K562 (cell line): ENCODE results near the gene IGF2R. TPM values are rescaled to one million over a fixed set of nuclear protein-coding genes. Genes with fewer than 3 reads are reported as not detected.

Experiments used
- C11orf30 ChIP-seq: fragments of 450-650 bp; IDR thresholded peaks from 2 replicates; pipeline ENCODE4 v1.6.1; 2016; ENCODE audit warnings: low read depth, mild to moderate bottlenecking
- EHMT2 ChIP-seq: fragments of 450-650 bp; IDR thresholded peaks from 2 replicates; pipeline ENCODE4 v1.6.1; 2018; ENCODE audit warnings: antibody characterized with exemption
- EWSR1 ChIP-seq: fragments of 450-650 bp; IDR thresholded peaks from 2 replicates; pipeline ENCODE4 v1.6.1; 2018; ENCODE audit warnings: borderline replicate concordance, mild to moderate bottlenecking, low read depth, moderate library complexity; ENCODE audit not compliant: partially characterized antibody
- JUNB ChIP-seq: fragments of 450-650 bp; formaldehyde crosslinking; conservative IDR thresholded peaks from 2 replicates; pipeline ENCODE4 v1.4.0; 2020; ENCODE audit warnings: mild to moderate bottlenecking
- L3MBTL2 ChIP-seq: fragments of 450-650 bp; IDR thresholded peaks from 2 replicates; pipeline ENCODE4 v1.6.1; 2016; ENCODE audit warnings: mild to moderate bottlenecking, moderate library complexity
- MAFF ChIP-seq: IDR thresholded peaks from 2 replicates; pipeline ENCODE4 v1.6.1; 2012; ENCODE audit warnings: low read length, improper control_type of control experiment
- MAFG ChIP-seq: fragments of 450-650 bp; conservative IDR thresholded peaks from 2 replicates; pipeline ENCODE4 v1.6.1; 2016; ENCODE audit warnings: missing genetic modification characterization, missing compliant biosample characterization
- MYC ChIP-seq, 2 experiments: fragments of 250-450 bp in 1 of 2; sonication (Bioruptor Pico) in 1 of 2; IDR thresholded peaks; 2 replicates each; pipeline versions ENCODE4 v1.5.1 to v1.6.1; 2012 to 2021; ENCODE audit warnings: low read depth in 2 of 2, borderline replicate concordance in 1 of 2, improper control_type of control experiment in 1 of 2, low read length in 1 of 2, mild to moderate bottlenecking in 1 of 2, moderate library complexity in 1 of 2
- NBN ChIP-seq: fragments of 450-650 bp; IDR thresholded peaks from 2 replicates; pipeline ENCODE4 v1.6.1; 2016; ENCODE audit warnings: low read depth, mild to moderate bottlenecking
- NEUROD1 ChIP-seq: fragments of 150-350 bp; IDR thresholded peaks from 2 replicates; pipeline ENCODE4 v1.6.1; 2014; ENCODE audit warnings: borderline replicate concordance, low read length, low read depth; ENCODE audit not compliant: partially characterized antibody
- NR2C2 ChIP-seq, 2 experiments: fragments of 200-800 bp in 1 of 2; sonication (Bioruptor generic) in 1 of 2; sonication (generic) in 1 of 2; formaldehyde crosslinking in 1 of 2; IDR thresholded peaks; 2 replicates each; pipeline versions ENCODE4 v1.6.1 to v1.8.0; 2016 to 2022; ENCODE audit warnings: mild to moderate bottlenecking in 1 of 2, missing compliant biosample characterization in 1 of 2, missing genetic modification characterization in 1 of 2, missing genetic modification reagents in 1 of 2
- PHF8 ChIP-seq: fragments of 200-600 bp; sonication (generic); IDR thresholded peaks from 2 replicates; pipeline ENCODE4 v1.6.1; 2012; ENCODE audit warnings: mixed run types, mild to moderate bottlenecking, inconsistent platforms, low read length, moderate library complexity, borderline replicate concordance
- RFX7 ChIP-seq: fragments of 250-450 bp; sonication (Bioruptor Pico); IDR thresholded peaks from 2 replicates; pipeline ENCODE4 v1.5.1; 2021; ENCODE audit warnings: mild to moderate bottlenecking
- RUNX1 ChIP-seq: sonication (generic); IDR thresholded peaks from 2 replicates; pipeline ENCODE4 v1.6.1; 2016; ENCODE audit warnings: antibody characterized with exemption, low read depth
- SMARCB1 ChIP-seq: IDR thresholded peaks from 2 replicates; pipeline ENCODE4 v1.6.1; 2011; ENCODE audit warnings: improper control_type of control experiment, low read depth; ENCODE audit not compliant: insufficient read length
- TFE3 ChIP-seq: fragments of 450-650 bp; formaldehyde crosslinking; IDR thresholded peaks from 2 replicates; pipeline ENCODE4 v1.4.0; 2020; ENCODE audit warnings: mild to moderate bottlenecking, mixed read lengths
- ZBTB2 ChIP-seq: fragments of 450-650 bp; IDR thresholded peaks from 2 replicates; pipeline ENCODE4 v1.6.1; 2016; ENCODE audit warnings: antibody characterized with exemption
- ZNF316 ChIP-seq: fragments of 450-650 bp; IDR thresholded peaks from 2 replicates; pipeline ENCODE4 v1.6.1; 2016
- ZNF384 ChIP-seq: IDR thresholded peaks from 2 replicates; pipeline ENCODE4 v1.6.1; 2012; ENCODE audit warnings: low read depth, low read length, improper control_type of control experiment
- ZNF699 ChIP-seq: fragments of 250-450 bp; sonication (Bioruptor Pico); IDR thresholded peaks from 2 replicates; pipeline ENCODE4 v1.8.0; 2021; ENCODE audit warnings: mild to moderate bottlenecking, moderate library complexity; ENCODE audit not compliant: insufficient replicate concordance
- ZNF764 ChIP-seq: fragments of 250-450 bp; sonication (Bioruptor Pico); IDR thresholded peaks from 2 replicates; pipeline ENCODE4 v1.4.0; 2020; ENCODE audit warnings: low read depth, mild to moderate bottlenecking, moderate library complexity
- polyA plus RNA-seq, 8 experiments: library from polyadenylated mRNA; depleted of rRNA in 4 of 8; stranded (reverse) in 5 of 8; unstranded in 3 of 8; fragments of >200 nt; fragmentation: Nextera tagmentation in 2 of 8; fragmentation: Illumina TruSeq in 1 of 8; extraction: Ambion mirVana in 2 of 8; extraction: Trizol in 1 of 8; gene quantifications; 2 replicates each; pipeline versions ENCODE4 v1.2.1 to v1.2.3, GENCODE V29; 2011 to 2014; ENCODE audit warnings: inconsistent platforms in 1 of 8, missing spikeins in 1 of 8
- total RNA-seq, 7 experiments: library from RNA; depleted of rRNA in 6 of 7; stranded (reverse); fragments of >200 nt in 6 of 7; fragmentation: Illumina TruSeq in 2 of 7; extraction: Trizol in 2 of 7; gene quantifications; 2 replicates each; pipeline versions ENCODE4 v1.2.1 to v1.2.3, GENCODE V29; 2011 to 2021; ENCODE audit warnings: low replicate concordance in 1 of 7
- TF ChIP-seq, protein P1 (sequence below): sonication (generic); IDR thresholded peaks from 2 replicates; pipeline ENCODE4 v1.6.1; 2016
- TF ChIP-seq, protein P2 (sequence below): sonication (generic); formaldehyde crosslinking; IDR thresholded peaks from 2 replicates; pipeline ENCODE4 v1.9.0; 2022; ENCODE audit warnings: mild to moderate bottlenecking, missing genetic modification reagents
- TF ChIP-seq, protein P3 (sequence below): IDR thresholded peaks from 2 replicates; pipeline ENCODE4 v1.6.1; 2016; ENCODE audit warnings: missing genetic modification characterization, missing compliant biosample characterization

IGF2R gene
- total and polyA plus RNA-seq, 9 of the 15 experiments (the other 6 are each of a cell fraction or from before 2014, with no cell fraction given) = 3.5 to 92.3 (median 34.5) TPM

DNA sequence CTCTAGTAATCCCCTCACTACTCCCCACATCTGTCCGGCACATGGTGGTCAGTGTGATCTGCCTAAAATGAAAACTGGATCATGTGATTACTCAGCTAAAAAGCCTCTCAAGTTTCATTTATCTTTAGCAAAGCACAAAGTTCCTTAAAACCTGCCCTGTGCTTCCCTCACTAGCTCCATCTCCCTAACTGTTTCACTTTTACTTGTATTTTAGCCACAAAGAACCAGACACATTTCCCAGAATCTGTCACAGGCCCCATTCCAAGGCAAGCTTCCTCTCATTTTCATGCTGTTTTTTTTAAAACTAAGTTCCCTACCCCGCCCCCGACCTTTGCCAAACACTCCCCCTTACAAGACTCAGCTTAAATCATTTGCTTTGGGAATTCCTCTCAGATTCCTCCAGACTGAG is 8.9 kb upstream of the IGF2R start (continued):
- TF ChIP-seq RUNX1 (no peak), TFE3 (CRISPR knock-in tag) (peak; percentile 87), ZNF764 (CRISPR knock-in tag) (no peak), ZNF316 (peak; percentile 95), PHF8 (no peak), MAFG (tag) (peak; percentile 87), EHMT2 (no peak), NR2C2 (CRISPR knock-in tag; IDR thresholded peaks at IDR 0.05) (no peak), NR2C2 (tag; IDR thresholded peaks at IDR 0.05) (0 out of 2 replicates have a peak, but pooled peaks have one; percentile 42), NBN (no peak), JUNB (CRISPR knock-in tag) (no peak), ZNF384 (peak; percentile 23; the same call in 1 of the 2 replicates), MYC (IDR thresholded peaks at IDR 0.05; ENCODE audit: low read depth, low read length) (0 out of 2 replicates have a peak, but pooled peaks have one; percentile 20), MYC (CRISPR knock-in tag; IDR thresholded peaks at IDR 0.05; ENCODE audit: borderline replicate concordance, low read depth) (no peak), EWSR1 (no peak), ZBTB2 (no peak), L3MBTL2 (peak; percentile 87; the same call in 1 of the 2 replicates), NEUROD1 (no peak), C11orf30 (peak; percentile 90), MAFF (peak; percentile 59; the same call in 1 of the 2 replicates), ZNF699 (CRISPR knock-in tag) (no peak), SMARCB1 (no peak), RFX7 (CRISPR knock-in tag) (no peak)
- TF ChIP-seq, protein P1, sequence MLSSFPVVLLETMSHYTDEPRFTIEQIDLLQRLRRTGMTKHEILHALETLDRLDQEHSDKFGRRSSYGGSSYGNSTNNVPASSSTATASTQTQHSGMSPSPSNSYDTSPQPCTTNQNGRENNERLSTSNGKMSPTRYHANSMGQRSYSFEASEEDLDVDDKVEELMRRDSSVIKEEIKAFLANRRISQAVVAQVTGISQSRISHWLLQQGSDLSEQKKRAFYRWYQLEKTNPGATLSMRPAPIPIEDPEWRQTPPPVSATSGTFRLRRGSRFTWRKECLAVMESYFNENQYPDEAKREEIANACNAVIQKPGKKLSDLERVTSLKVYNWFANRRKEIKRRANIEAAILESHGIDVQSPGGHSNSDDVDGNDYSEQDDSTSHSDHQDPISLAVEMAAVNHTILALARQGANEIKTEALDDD = no peak
- TF ChIP-seq, protein P2, sequence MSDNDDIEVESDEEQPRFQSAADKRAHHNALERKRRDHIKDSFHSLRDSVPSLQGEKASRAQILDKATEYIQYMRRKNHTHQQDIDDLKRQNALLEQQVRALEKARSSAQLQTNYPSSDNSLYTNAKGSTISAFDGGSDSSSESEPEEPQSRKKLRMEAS (CRISPR knock-in tag) = no peak; the same call in 1 of the 2 replicates
- TF ChIP-seq, protein P3, sequence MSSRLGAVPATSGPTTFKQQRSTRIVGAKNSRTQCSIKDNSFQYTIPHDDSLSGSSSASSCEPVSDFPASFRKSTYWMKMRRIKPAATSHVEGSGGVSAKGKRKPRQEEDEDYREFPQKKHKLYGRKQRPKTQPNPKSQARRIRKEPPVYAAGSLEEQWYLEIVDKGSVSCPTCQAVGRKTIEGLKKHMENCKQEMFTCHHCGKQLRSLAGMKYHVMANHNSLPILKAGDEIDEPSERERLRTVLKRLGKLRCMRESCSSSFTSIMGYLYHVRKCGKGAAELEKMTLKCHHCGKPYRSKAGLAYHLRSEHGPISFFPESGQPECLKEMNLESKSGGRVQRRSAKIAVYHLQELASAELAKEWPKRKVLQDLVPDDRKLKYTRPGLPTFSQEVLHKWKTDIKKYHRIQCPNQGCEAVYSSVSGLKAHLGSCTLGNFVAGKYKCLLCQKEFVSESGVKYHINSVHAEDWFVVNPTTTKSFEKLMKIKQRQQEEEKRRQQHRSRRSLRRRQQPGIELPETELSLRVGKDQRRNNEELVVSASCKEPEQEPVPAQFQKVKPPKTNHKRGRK (tag) = no peak
